ENCODE measurements around the gene ACKR4. TPM values are rescaled to one million over a fixed set of nuclear protein-coding genes. Genes with fewer than 3 reads are reported as not detected.

The ACKR4 gene
- total RNA-seq, 1 donor = 0.72 TPM

DNA sequence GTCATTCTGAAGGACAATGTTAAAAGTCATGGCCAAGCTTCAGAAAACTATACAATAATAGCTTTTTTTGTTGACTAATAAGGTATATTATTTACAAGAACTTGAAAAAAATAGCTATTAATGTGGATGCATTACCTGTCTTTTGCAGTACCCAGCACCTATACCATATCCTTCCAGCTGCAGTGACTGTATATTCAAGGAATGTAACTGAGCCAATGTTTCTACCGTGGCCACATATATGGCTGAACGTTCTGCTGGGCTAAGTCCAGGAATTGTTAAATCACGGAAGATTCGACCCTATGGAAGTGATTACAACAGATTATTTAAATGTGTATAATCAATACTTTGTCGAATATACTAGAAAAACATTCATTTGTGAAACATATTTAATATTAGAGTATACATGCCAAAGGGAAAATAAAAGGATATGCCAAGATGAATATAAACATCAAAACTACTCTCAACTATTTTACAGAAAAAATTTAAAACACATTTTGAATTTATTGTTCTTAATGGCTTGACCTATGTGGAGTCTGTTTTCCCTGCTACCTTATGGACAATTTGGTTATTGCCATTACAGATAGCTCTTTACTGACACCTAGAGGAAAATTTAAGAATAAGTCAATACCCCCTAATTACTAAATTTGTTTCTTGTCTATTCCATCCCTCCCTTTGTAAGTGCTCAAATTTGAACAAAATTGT lies 44.9 kb downstream of the ACKR4 start:
- Histone ChIP-seq H3K9me3 (ENCODE audit: low read depth, low read length) (no peaks in the 10 kb centered on the region), H3K27me3 (ENCODE audit: insufficient read depth, low read length) (no peaks in the 10 kb centered on the region), H2AFZ (ENCODE audit: low read length) (no peak overlapping the region), H3K79me2 (ENCODE audit: insufficient read depth, low read length) (peaks cover 6% of the 10 kb centered on the region), H3K4me3 (ENCODE audit: insufficient read depth, low read length) (no peak overlapping the region), H3K27ac (ENCODE audit: low read depth, low read length) (no peak overlapping the region), H3K36me3 (ENCODE audit: insufficient read depth, low read length) (peaks cover 4% of the 10 kb centered on the region), H4K20me1 (ENCODE audit: insufficient read depth, low read length) (no peaks in the 10 kb centered on the region), H3K4me1 (ENCODE audit: insufficient read depth, low read length) (peaks cover 11% of the 10 kb centered on the region), H3K4me2 (ENCODE audit: insufficient read depth, low read length) (no peak overlapping the region)
- peak; percentile 81 for DNase-seq (ENCODE audit: insufficient read length, low spot score, missing footprints)
- TF ChIP-seq, protein P1, sequence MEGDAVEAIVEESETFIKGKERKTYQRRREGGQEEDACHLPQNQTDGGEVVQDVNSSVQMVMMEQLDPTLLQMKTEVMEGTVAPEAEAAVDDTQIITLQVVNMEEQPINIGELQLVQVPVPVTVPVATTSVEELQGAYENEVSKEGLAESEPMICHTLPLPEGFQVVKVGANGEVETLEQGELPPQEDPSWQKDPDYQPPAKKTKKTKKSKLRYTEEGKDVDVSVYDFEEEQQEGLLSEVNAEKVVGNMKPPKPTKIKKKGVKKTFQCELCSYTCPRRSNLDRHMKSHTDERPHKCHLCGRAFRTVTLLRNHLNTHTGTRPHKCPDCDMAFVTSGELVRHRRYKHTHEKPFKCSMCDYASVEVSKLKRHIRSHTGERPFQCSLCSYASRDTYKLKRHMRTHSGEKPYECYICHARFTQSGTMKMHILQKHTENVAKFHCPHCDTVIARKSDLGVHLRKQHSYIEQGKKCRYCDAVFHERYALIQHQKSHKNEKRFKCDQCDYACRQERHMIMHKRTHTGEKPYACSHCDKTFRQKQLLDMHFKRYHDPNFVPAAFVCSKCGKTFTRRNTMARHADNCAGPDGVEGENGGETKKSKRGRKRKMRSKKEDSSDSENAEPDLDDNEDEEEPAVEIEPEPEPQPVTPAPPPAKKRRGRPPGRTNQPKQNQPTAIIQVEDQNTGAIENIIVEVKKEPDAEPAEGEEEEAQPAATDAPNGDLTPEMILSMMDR (IDR thresholded peaks at IDR 0.05; ENCODE audit: extremely low read depth, low read depth, low read length) = peak; percentile 72

DNA sequence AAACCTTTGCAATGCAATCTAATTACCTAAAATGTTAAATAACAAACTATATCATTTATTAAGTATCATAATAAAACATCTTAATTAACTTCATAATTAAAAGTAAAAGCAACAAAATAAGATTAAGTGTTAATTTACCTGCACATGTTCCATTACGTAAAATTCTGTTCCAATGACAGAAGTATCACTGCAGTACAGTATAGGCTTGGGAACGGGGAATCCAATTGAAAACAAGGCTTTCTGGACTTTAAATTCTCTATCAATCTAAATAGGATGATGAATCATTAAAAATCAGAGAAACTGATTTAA lies 45.4 kb downstream of the ACKR4 start:
- H3K9me3 ChIP-seq (ENCODE audit: low read depth, low read length) = no peaks in the 10 kb centered on the region
- no peak overlapping the region for H3K4me2 ChIP-seq (ENCODE audit: insufficient read depth, low read length)
- TF ChIP-seq, protein P1 (IDR thresholded peaks at IDR 0.05; ENCODE audit: extremely low read depth, low read depth, low read length) = no peak
- no peak overlapping the region for H2AFZ ChIP-seq (ENCODE audit: low read length)
- H3K4me3 ChIP-seq (ENCODE audit: insufficient read depth, low read length) = no peak overlapping the region
- peaks cover 4% of the 10 kb centered on the region for H3K36me3 ChIP-seq (ENCODE audit: insufficient read depth, low read length)
- H3K4me1 ChIP-seq (ENCODE audit: insufficient read depth, low read length) = peaks cover 6% of the 10 kb centered on the region
- no peaks in the 10 kb centered on the region for H3K27me3 ChIP-seq (ENCODE audit: insufficient read depth, low read length)
- no peak for DNase-seq (ENCODE audit: insufficient read length, low spot score, missing footprints)
- no peaks in the 10 kb centered on the region for H4K20me1 ChIP-seq (ENCODE audit: insufficient read depth, low read length)
- H3K27ac ChIP-seq (ENCODE audit: low read depth, low read length) = no peak overlapping the region
- peaks cover 10% of the 10 kb centered on the region for H3K79me2 ChIP-seq (ENCODE audit: insufficient read depth, low read length)

DNA sequence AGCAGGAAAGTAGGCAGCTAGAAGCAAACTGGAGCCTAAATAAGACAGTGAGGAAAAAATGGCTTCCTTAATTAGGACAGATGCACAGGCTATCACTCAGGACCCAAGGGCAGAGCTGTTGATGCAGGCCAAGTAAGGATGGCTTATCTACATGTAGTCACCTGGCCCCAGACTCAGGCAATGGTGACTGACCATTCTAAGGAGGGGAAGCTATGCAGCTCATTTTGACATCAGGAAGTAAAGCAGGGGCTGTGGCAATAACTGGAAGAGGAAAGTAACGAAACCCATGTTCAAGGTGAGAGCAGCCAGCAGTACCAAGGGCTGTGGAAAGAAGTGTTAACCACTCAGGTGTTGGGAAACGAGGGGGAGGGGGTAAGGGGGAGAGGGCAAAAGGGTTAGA lies 46.3 kb downstream of the ACKR4 start:
- DNase-seq (ENCODE audit: insufficient read length, low spot score, missing footprints) = no peak
- TF ChIP-seq, protein P1 (IDR thresholded peaks at IDR 0.05; ENCODE audit: extremely low read depth, low read depth, low read length) = no peak
- H2AFZ ChIP-seq (ENCODE audit: low read length) = no peak overlapping the region
- no peaks in the 10 kb centered on the region for H3K4me1 ChIP-seq (ENCODE audit: insufficient read depth, low read length)
- no peak overlapping the region for H3K4me3 ChIP-seq (ENCODE audit: insufficient read depth, low read length)
- H3K27ac ChIP-seq (ENCODE audit: low read depth, low read length) = no peak overlapping the region
- H3K27me3 ChIP-seq (ENCODE audit: insufficient read depth, low read length) = no peaks in the 10 kb centered on the region
- H3K36me3 ChIP-seq (ENCODE audit: insufficient read depth, low read length) = peaks cover 4% of the 10 kb centered on the region
- H3K9me3 ChIP-seq (ENCODE audit: low read depth, low read length) = no peaks in the 10 kb centered on the region
- peaks cover 13% of the 10 kb centered on the region for H3K79me2 ChIP-seq (ENCODE audit: insufficient read depth, low read length)
- H3K4me2 ChIP-seq (ENCODE audit: insufficient read depth, low read length) = no peak overlapping the region
- no peaks in the 10 kb centered on the region for H4K20me1 ChIP-seq (ENCODE audit: insufficient read depth, low read length)

DNA sequence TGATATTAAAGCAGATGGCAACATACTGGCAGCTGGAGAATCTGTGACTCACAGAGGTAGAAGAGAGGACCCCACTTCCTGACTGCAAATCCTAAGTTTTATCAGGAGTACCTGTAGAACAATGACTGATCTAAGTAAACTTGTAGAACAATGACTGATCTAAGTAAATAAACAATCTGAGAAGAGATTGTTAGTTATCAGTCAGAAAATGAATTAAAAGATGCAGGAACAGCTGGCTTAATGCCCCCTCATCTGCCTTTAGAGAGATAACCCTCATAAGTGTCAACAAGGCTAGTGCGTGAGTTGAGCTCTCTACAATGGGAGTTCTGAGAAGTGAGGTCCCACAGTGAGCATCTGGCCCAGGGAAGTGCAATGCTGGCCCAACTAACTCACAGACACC lies 48.0 kb downstream of the ACKR4 start:
- no peak overlapping the region for H3K4me3 ChIP-seq (ENCODE audit: insufficient read depth, low read length)
- H2AFZ ChIP-seq (ENCODE audit: low read length) = no peak overlapping the region
- H4K20me1 ChIP-seq (ENCODE audit: insufficient read depth, low read length) = no peaks in the 10 kb centered on the region
- peaks cover 4% of the 10 kb centered on the region for H3K36me3 ChIP-seq (ENCODE audit: insufficient read depth, low read length)
- no peaks in the 10 kb centered on the region for H3K27me3 ChIP-seq (ENCODE audit: insufficient read depth, low read length)
- peaks cover 17% of the 10 kb centered on the region for H3K79me2 ChIP-seq (ENCODE audit: insufficient read depth, low read length)
- peak; percentile 30 for DNase-seq (ENCODE audit: insufficient read length, low spot score, missing footprints)
- H3K27ac ChIP-seq (ENCODE audit: low read depth, low read length) = no peak overlapping the region
- no peaks in the 10 kb centered on the region for H3K9me3 ChIP-seq (ENCODE audit: low read depth, low read length)
- TF ChIP-seq, protein P1 (IDR thresholded peaks at IDR 0.05; ENCODE audit: extremely low read depth, low read depth, low read length) = no peak
- no peak overlapping the region for H3K4me2 ChIP-seq (ENCODE audit: insufficient read depth, low read length)
- no peaks in the 10 kb centered on the region for H3K4me1 ChIP-seq (ENCODE audit: insufficient read depth, low read length)
